Activated naive CD8-positive, alpha-beta T cell treated with anti-CD3 and anti-CD28 coated beads, Interleukin-2, amount 50 U/mL, for 24 hours (primary cell): ENCODE data around the gene EMID1.

Experiments
- ATAC-seq: fragments of 150-1000 bp; cut with Tn5 transposase; one replicate; pipeline ENCODE4 v1.10.0; 2021
- DNase-seq: peaks from one replicate; pipeline ENCODE4 v3.0.0; 2021
- H3K27ac Mint-ChIP-seq: one replicate; pipeline ENCODE4 v1.8.0; 2021; ENCODE audit warnings: mild to moderate bottlenecking, mixed read lengths
- H3K27me3 Mint-ChIP-seq: one replicate; pipeline ENCODE4 v1.8.0; 2021; ENCODE audit warnings: mixed read lengths
- H3K36me3 Mint-ChIP-seq: one replicate; pipeline ENCODE4 v1.8.0; 2021; ENCODE audit warnings: low read depth, mixed read lengths
- H3K4me1 Mint-ChIP-seq: one replicate; pipeline ENCODE4 v1.8.0; 2021; ENCODE audit warnings: mixed read lengths
- H3K4me3 Mint-ChIP-seq: one replicate; pipeline ENCODE4 v1.8.0; 2021; ENCODE audit warnings: mild to moderate bottlenecking, moderate library complexity, mixed read lengths
- H3K9me3 Mint-ChIP-seq: one replicate; pipeline ENCODE4 v1.8.0; 2021; ENCODE audit warnings: mixed read lengths

Gene EMID1

DNA sequence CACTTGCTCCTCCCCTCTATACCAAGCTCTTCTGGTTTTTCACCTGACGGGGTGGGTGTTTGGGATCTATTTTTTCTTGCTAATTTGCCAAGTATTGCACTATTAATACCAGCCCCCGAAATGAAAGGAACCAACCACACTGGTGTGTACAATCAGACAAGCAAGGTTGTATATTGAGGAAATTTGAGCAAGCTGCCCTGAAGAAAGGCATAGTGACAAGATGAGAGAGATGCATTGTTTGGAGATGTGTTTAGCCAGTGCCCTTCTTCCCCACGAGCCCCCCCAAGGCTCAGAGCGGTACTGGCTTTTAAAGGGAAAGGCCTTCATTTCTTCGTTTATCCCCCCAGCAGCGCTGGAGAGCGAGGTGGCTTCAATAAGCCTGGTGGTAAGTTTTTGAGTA is 85.5 kb downstream of the EMID1 start:
- H3K36me3 Mint-ChIP-seq: peaks cover 85% of the 10 kb centered on the region
- no peaks in the 10 kb centered on the region for H3K9me3 Mint-ChIP-seq
- no peaks in the 10 kb centered on the region for H3K27me3 Mint-ChIP-seq
- DNase-seq: no peak
- no peak for ATAC-seq
- no peak overlapping the region for H3K4me3 Mint-ChIP-seq
- peaks cover 4% of the 10 kb centered on the region for H3K4me1 Mint-ChIP-seq
- no peak overlapping the region for H3K27ac Mint-ChIP-seq

DNA sequence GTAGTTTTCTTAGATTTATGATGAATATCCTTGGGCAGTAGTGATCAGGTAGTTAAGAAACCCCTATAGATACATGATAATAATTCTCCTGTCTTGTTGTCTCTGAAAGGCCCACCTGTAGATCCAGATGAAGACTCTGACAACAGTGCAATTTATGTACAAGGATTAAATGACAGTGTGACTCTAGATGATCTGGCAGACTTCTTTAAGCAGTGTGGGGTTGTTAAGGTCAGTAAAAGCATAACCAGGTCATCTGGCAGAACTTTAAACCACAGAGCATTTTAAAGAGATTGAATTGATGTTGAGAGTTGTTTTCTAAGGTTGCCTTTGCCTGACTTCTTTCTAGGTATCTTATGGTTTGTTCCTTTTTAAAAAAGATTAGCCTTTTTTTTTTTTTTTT is 86.7 kb downstream of the EMID1 start:
- H3K27me3 Mint-ChIP-seq: no peaks in the 10 kb centered on the region

DNA sequence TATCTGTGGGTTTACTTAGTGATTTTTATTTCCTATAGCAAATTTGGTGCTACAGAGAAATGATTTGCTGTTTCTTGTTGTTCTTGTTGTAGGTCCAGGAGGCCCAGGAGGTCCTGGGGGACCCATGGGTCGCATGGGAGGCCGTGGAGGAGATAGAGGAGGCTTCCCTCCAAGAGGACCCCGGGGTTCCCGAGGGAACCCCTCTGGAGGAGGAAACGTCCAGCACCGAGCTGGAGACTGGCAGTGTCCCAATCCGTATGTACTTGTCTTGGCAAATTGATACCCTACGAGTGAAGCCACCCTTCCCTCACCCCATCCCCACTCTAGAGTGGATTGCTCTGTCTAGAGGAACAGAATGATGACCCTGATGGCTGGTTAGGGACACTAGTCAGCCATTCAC is 92.9 kb downstream of the EMID1 start:
- Mint-ChIP-seq H3K36me3 (peaks cover 66% of the 10 kb centered on the region), H3K27me3 (no peaks in the 10 kb centered on the region), H3K9me3 (no peaks in the 10 kb centered on the region), H3K27ac (no peak overlapping the region), H3K4me3 (no peak overlapping the region), H3K4me1 (no peaks in the 10 kb centered on the region)
- no peak for ATAC-seq
- no peak for DNase-seq

More for the DNA sequence above, 86.7 kb downstream of the EMID1 start:
- Mint-ChIP-seq H3K4me3 (no peak overlapping the region), H3K9me3 (no peaks in the 10 kb centered on the region), H3K27ac (peak overlapping the region; percentile 18), H3K36me3 (peaks cover 85% of the 10 kb centered on the region), H3K4me1 (peaks cover under 1% of the 10 kb centered on the region)
- no peak for ATAC-seq
- no peak for DNase-seq

DNA sequence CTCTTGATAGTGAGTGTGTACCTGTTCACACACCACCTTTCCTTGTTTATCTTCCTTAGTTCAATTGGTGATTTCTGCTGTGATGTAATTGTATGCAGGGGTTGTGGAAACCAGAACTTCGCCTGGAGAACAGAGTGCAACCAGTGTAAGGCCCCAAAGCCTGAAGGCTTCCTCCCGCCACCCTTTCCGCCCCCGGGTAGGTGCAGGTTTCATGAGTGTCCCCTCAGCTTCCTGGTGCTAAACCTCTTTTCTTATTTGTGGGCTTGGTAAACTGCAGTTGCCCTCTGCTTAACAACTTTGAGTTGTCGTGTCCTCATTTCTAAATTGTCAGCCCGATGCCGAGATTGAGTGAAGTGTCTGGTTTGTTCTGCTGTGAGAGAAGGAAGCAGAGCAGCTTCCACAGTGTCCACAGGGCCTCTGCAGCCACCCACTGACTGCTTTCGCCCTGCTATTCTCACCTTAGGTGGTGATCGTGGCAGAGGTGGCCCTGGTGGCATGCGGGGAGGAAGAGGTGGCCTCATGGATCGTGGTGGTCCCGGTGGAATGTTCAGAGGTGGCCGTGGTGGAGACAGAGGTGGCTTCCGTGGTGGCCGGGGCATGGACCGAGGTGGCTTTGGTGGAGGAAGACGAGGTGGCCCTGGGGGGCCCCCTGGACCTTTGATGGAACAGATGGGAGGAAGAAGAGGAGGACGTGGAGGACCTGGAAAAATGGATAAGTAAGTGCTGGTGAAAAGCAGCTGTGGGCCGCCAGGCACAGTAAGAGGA is 93.6 kb downstream of the EMID1 start:
- Mint-ChIP-seq H3K4me3 (no peak overlapping the region), H3K27ac (no peak overlapping the region), H3K27me3 (peaks cover 2% of the 10 kb centered on the region), H3K4me1 (no peaks in the 10 kb centered on the region), H3K36me3 (peaks cover 60% of the 10 kb centered on the region), H3K9me3 (no peaks in the 10 kb centered on the region)
- ATAC-seq (no peak), DNase-seq (no peak)

GRCh38 chr22:29300467-29300806 is 94.7 kb downstream of the EMID1 start:
- no peaks in the 10 kb centered on the region for H3K9me3 Mint-ChIP-seq
- ATAC-seq: no peak

DNA sequence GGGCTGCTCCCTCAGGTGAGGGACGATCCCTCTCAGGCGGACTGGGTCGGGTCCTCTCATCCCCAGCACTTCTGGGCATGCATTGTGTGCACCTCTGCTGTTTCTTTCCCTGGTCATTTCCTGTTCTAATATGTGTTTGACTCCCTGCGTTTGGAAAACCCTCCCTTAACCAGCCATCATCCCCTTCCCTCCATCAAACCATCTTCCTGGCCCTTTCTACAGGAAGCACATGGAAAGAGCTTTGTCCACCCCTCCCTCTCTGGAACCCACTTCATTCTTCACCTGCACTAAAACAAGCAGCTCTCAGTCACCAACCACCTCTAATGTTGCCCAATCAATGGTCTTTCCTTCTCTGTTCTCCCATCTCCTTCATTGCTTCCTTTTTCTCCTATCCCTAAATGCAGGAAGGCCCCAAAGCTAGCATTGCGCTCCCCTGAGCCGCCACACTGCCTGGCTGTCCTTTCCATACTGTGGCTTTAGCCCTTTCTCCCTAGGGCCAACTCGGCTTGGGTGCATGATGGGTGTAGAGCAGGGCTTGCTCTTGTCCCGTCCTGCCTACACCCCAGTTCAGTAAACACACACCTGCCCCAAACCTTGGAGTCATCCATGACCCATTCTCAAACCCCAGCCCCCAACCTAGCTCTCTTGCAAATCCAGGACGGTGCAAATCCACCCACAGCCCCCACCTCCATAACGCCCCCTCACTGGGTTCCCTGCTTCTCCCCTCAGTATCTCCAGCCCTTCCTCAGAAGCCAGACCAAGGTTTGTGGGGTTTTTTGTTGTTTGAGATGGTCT is 95.3 kb downstream of the EMID1 start:
- peaks cover 14% of the 10 kb centered on the region for H3K27me3 Mint-ChIP-seq
- ATAC-seq: no peak

More at GRCh38 chr22:29300467-29300806, 94.7 kb downstream of the EMID1 start:
- H3K36me3 Mint-ChIP-seq: peaks cover 51% of the 10 kb centered on the region
- H3K27ac Mint-ChIP-seq: no peak overlapping the region
- DNase-seq: no peak
- H3K27me3 Mint-ChIP-seq: peaks cover 10% of the 10 kb centered on the region
- no peaks in the 10 kb centered on the region for H3K4me1 Mint-ChIP-seq
- no peak overlapping the region for H3K4me3 Mint-ChIP-seq

GRCh38 chr22:29301716-29302401 is 96.2 kb downstream of the EMID1 start:
- Mint-ChIP-seq H3K36me3 (peaks cover 39% of the 10 kb centered on the region), H3K27ac (no peak overlapping the region), H3K4me3 (no peak overlapping the region), H3K27me3 (peaks cover 19% of the 10 kb centered on the region), H3K9me3 (no peaks in the 10 kb centered on the region), H3K4me1 (peaks cover 5% of the 10 kb centered on the region)
- ATAC-seq (no peak), DNase-seq (no peak)

More for the DNA sequence above, 95.3 kb downstream of the EMID1 start:
- Mint-ChIP-seq H3K4me1 (peaks cover 2% of the 10 kb centered on the region), H3K36me3 (peaks cover 45% of the 10 kb centered on the region), H3K9me3 (no peaks in the 10 kb centered on the region), H3K4me3 (no peak overlapping the region), H3K27ac (peak overlapping the region; percentile 67)
- no peak for DNase-seq

GRCh38 chr22:29302402-29302680 is 96.6 kb downstream of the EMID1 start:
- Mint-ChIP-seq H3K27me3 (peaks cover 20% of the 10 kb centered on the region), H3K27ac (no peak overlapping the region), H3K9me3 (no peaks in the 10 kb centered on the region), H3K4me3 (no peak overlapping the region), H3K36me3 (peaks cover 34% of the 10 kb centered on the region), H3K4me1 (peaks cover 5% of the 10 kb centered on the region)
- DNase-seq (no peak), ATAC-seq (no peak)

DNA sequence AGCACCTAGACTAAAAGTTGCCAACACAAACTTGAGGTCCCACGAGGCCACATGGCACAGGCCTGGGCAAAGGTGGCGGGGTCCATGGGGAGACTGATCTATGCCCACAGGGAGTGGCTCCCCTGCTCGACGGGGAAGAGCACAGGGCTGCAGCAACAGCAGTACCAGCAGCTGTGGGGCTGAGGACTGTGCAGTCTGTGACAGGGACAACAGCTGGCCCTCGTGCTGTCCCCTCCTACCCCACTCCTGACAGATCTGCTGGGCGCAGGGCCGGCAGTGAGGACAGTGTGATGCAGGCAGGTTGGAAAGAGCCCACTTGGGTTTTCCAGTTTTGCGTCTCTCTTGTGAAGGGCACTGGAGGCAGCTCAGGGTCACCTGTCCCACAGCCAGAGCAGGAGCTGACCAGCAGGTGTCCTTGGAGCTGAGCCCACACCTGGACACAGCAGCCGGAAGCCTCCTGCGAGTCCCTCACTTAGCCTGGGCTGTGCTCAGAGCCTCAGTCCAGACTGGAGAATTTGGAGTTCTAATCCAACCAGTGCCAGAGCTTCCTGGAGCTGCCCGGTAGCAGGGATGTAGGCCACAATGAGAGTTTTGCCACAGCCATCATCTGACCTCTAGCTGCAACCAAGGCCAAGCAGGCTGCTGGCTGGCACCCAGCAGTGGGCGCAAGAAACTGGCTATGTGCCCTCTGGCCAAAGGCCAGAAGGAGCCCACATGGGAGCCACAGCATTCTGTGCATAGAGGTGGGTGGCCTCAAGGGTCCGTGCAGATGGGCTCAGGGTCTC is 97.2 kb downstream of the EMID1 start:
- no peak for ATAC-seq
- Mint-ChIP-seq H3K4me3 (no peak overlapping the region), H3K36me3 (peaks cover 29% of the 10 kb centered on the region), H3K9me3 (no peaks in the 10 kb centered on the region), H3K4me1 (peaks cover 6% of the 10 kb centered on the region), H3K27ac (no peak overlapping the region), H3K27me3 (peaks cover 23% of the 10 kb centered on the region)
- DNase-seq: no peak

DNA sequence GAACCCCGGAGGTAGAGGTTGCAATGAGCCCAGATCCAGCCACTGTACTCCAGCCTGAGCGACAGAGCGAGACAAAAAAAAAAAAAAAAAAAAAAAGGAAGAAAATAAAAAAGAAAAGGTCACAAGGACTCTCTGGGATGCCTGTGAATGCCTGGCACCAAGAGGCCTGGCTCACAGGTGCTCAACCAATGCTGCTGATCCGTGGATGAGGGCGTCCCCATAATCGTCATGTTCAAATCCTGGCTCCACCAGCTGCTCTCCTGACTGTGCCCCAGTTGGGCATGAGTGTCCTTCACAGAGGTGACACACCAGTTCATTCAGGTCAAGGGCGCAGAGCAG is 100.1 kb downstream of the EMID1 start:
- peaks cover 6% of the 10 kb centered on the region for H3K36me3 Mint-ChIP-seq

GRCh38 chr22:29306175-29306834 is 100.6 kb downstream of the EMID1 start, which contains the start of gene GAS2L1:
GAS2L1 (plus strand) TSS chr22:29306650; CDS start chr22:29308106, 1,456 bp downstream.
- ATAC-seq (peak; percentile 22), DNase-seq (peak; percentile 66)
- Mint-ChIP-seq H3K9me3 (no peaks in the 10 kb centered on the region), H3K4me1 (peaks cover 23% of the 10 kb centered on the region), H3K36me3 (peaks cover 1% of the 10 kb centered on the region), H3K27me3 (peaks cover 23% of the 10 kb centered on the region), H3K27ac (no peak within 1 kb of the TSS), H3K4me3 (peak within 1 kb of the TSS; percentile 65)

More for the DNA sequence above, 100.1 kb downstream of the EMID1 start:
- Mint-ChIP-seq H3K9me3 (no peaks in the 10 kb centered on the region), H3K4me1 (peaks cover 18% of the 10 kb centered on the region), H3K27me3 (peaks cover 23% of the 10 kb centered on the region), H3K27ac (no peak overlapping the region), H3K4me3 (peak overlapping the region; percentile 59)
- ATAC-seq (no peak), DNase-seq (no peak)

GRCh38 chr22:29306835-29307595 is 101.3 kb downstream of the EMID1 start:
- Mint-ChIP-seq H3K27ac (no peak overlapping the region), H3K9me3 (no peaks in the 10 kb centered on the region), H3K4me1 (peaks cover 23% of the 10 kb centered on the region), H3K27me3 (peaks cover 24% of the 10 kb centered on the region), H3K4me3 (peak overlapping the region; percentile 65), H3K36me3 (no peaks in the 10 kb centered on the region)
- no peak for DNase-seq
- ATAC-seq: no peak

DNA sequence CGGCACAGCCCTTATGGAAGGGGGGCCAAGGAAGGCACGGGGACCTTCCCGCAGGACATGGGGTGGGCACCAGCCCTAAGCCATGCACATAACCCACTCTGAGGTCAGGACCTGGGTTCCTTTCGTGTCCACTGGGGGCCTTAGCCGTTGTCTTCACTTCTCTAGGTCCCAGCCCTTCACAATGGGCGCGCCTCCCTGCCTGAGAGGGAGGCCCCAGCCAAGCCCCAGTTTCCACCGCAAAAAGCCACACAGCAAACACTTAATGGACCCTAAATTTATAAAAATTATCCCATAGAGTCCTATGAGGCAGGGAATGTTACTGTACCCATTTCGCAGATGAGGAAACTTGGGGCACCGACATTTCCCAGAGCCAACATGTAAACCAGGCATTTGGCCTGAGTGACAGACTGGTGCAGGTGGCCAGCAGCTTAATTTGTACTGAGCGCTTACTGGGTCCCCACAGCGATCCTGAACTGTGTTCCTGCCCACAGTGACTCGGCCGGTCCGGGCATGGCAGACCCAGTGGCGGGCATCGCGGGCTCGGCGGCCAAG is 102.0 kb downstream of the EMID1 start:
- Mint-ChIP-seq H3K9me3 (no peaks in the 10 kb centered on the region), H3K36me3 (no peaks in the 10 kb centered on the region), H3K4me3 (peak overlapping the region; percentile 65), H3K27ac (no peak overlapping the region), H3K27me3 (peaks cover 29% of the 10 kb centered on the region), H3K4me1 (peaks cover 23% of the 10 kb centered on the region)
- ATAC-seq: no peak
- DNase-seq: no peak
